Esophagus muscularis mucosa (tissue), 4 donors: ENCODE results near the gene GRID1. TPM values are rescaled to one million over a fixed set of nuclear protein-coding genes. Genes with fewer than 3 reads are reported as not detected.

Experiments used
- DNase-seq: peaks from one replicate; pipeline ENCODE4 v3.0.0-alpha.2; 2017; ENCODE audit errors: extremely low spot score
- H3K27ac ChIP-seq, 4 donors: fragments of 200-600 bp; sonication (generic); replicated peaks in 1 of 4; 1 replicate in 3 of 4; 2 replicates in 1 of 4; pipeline ENCODE4 v1.5.1; 2016 to 2019; ENCODE audit warnings: mild to moderate bottlenecking in 1 of 4
- H3K27me3 ChIP-seq, 4 donors: fragments of 200-600 bp; sonication (generic); one replicate each; pipeline versions ENCODE4 v1.5.1 to v1.6.0; 2016 to 2019
- H3K36me3 ChIP-seq, 4 donors: fragments of 200-600 bp; sonication (generic); one replicate each; pipeline ENCODE4 v1.5.1; 2016 to 2019
- H3K4me1 ChIP-seq, 4 donors: fragments of 200-600 bp; sonication (generic); one replicate each; pipeline ENCODE4 v1.5.1; 2016 to 2019
- H3K4me3 ChIP-seq, 4 donors: fragments of 200-600 bp; sonication (generic); 1 replicate in 2 of 4; 2 replicates in 2 of 4; pipeline ENCODE4 v1.5.1; 2016 to 2019; ENCODE audit warnings: mild to moderate bottlenecking in 4 of 4, moderate library complexity in 1 of 4
- H3K9me3 ChIP-seq, 4 donors: fragments of 200-600 bp; sonication (generic); 1 replicate in 3 of 4; 2 replicates in 1 of 4; pipeline ENCODE4 v1.5.1; 2016 to 2019
- CTCF ChIP-seq, 3 experiments: fragments of 200-600 bp in 2 of 3; fragments of 450-650 bp in 1 of 3; sonication (generic) in 2 of 3; IDR thresholded peaks; one replicate each; pipeline ENCODE4 v1.5.1; 2017 to 2019; ENCODE audit warnings: antibody characterized with exemption in 3 of 3, mild to moderate bottlenecking in 2 of 3, moderate library complexity in 1 of 3
- EP300 ChIP-seq: sonication (generic); formaldehyde crosslinking; IDR thresholded peaks from one replicate; pipeline ENCODE4 v1.6.1; 2017; ENCODE audit warnings: antibody characterized with exemption
- POLR2A ChIP-seq: fragments of 450-650 bp; IDR thresholded peaks from one replicate; pipeline ENCODE4 v1.6.1; 2017; ENCODE audit warnings: antibody characterized with exemption, moderate library complexity, mild to moderate bottlenecking, low read depth
- POLR2AphosphoS5 ChIP-seq, 2 donors: sonication (generic); formaldehyde crosslinking; IDR thresholded peaks; one replicate each; pipeline ENCODE4 v1.6.1; 2017; ENCODE audit warnings: antibody characterized with exemption in 2 of 2
- WGBS: methylation state at CpG from one replicate; pipeline ENCODE4 v1.1.5; 2018; 5-methylcytosine and 5-hydroxymethylcytosine counted together
- intact Hi-C: fragments of 100-400 bp; cut with DNase I; formaldehyde crosslinking; loops from one replicate; pipeline ENCODE4 v1.15.1; 2023
- total RNA-seq, 4 donors: library from RNA; depleted of rRNA; stranded (reverse); fragments of >200 nt; gene quantifications; one replicate each; pipeline versions ENCODE4 v1.1.0 to v1.2.1, GENCODE V29; 2016

The GRID1 gene
- total RNA-seq, 4 donors from 2014 or later: under 0.01 to 1.3 (median 1.1) TPM

DNA sequence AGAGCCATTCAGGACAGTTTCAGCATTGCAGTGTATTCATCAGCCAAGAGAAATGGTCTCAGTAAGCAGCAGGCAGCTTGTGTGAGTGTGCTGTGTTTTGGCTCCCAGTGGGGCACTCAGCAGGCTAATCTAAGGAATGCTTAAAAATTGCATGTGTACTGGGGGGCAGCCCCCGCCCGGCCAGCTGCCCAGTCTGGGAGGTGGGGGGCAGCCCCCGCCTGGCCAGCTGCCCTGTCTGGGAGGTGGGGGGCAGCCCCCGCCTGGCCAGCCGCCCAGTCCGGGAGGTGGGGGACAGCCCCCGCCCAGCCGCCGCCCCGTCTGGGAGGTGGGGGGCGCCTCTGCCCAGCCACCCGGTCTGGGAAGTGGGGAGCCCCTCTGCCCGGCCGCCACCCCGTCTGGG lies 116.2 kb downstream of the GRID1 start:
- WGBS: 100% methylated on average over 3 of the region's 15 CpGs
- Histone ChIP-seq H3K36me3 (no peaks in the 10 kb centered on the region), H3K4me1 (no peaks in the 10 kb centered on the region), H3K27me3 (no peaks in the 10 kb centered on the region), H3K4me3 (no peak overlapping the region), H3K27ac (no peak overlapping the region), H3K9me3 (no peaks in the 10 kb centered on the region)
- no peak for DNase-seq
- intact Hi-C loops: no loop called here
- TF ChIP-seq POLR2AphosphoS5 (IDR thresholded peaks at IDR 0.05) (no peak), CTCF (IDR thresholded peaks at IDR 0.05) (no peak), EP300 (no peak), POLR2A (no peak)

DNA sequence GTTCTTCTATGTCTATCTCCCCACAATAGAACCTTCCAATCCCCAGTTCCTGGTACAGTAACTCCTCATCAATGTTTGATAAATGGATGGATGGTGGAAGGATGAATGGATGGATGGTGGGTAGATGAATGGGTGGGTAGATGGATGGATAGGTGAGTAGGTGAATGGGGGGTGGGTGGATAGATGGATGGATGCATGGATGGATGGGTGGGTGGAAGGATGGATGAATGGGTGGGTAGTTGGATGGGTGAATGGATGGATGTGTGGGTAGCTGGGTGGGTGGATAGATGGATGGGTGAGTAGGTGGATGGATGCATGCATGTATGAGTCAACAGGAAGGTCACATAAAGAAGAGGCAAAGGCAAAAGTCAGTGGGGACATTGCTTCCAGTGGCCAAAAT lies 116.8 kb downstream of the GRID1 start:
- Histone ChIP-seq H3K9me3 (no peaks in the 10 kb centered on the region), H3K27ac (no peak overlapping the region), H3K36me3 (no peaks in the 10 kb centered on the region), H3K27me3 (no peaks in the 10 kb centered on the region), H3K4me3 (no peak overlapping the region), H3K4me1 (no peaks in the 10 kb centered on the region)
- intact Hi-C loops: no loop called here
- TF ChIP-seq POLR2AphosphoS5 (IDR thresholded peaks at IDR 0.05) (no peak), CTCF (IDR thresholded peaks at IDR 0.05) (no peak), POLR2A (no peak), EP300 (no peak)
- no peak for DNase-seq

GRCh38 chr10:86248062-86248461 lies 118.5 kb downstream of the GRID1 start:
- H3K9me3 ChIP-seq: no peaks in the 10 kb centered on the region
- no peaks in the 10 kb centered on the region for H3K4me1 ChIP-seq
- no peak for DNase-seq
- no peaks in the 10 kb centered on the region for H3K36me3 ChIP-seq
- H3K27ac ChIP-seq: no peak overlapping the region
- TF ChIP-seq EP300 (no peak), CTCF (IDR thresholded peaks at IDR 0.05) (no peak), POLR2AphosphoS5 (IDR thresholded peaks at IDR 0.05) (no peak), POLR2A (no peak)
- no peaks in the 10 kb centered on the region for H3K27me3 ChIP-seq
- WGBS: 100% methylated on average over 1 of the region's 5 CpGs
- intact Hi-C loops: no loop called here
- no peak overlapping the region for H3K4me3 ChIP-seq

DNA sequence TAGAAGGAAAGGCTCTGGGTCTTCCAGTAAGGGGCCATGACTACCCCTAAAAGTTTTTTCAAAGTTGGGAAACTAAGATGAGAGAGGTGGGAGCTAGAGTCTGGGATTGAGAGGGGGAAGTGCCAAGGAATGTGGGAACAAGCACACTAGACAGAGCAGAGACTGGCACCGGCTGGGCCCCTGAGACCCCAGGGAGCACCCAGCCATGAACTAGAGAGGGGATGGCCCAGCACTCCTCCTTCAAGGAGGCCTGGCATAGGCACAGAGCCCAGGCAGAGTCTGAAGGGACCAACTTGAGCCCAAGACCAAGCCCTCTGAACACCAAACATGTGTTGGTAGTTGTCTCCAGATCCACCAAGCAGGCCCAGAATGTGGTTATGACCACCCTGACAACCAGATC lies 119.0 kb downstream of the GRID1 start:
- no peak overlapping the region for H3K27ac ChIP-seq
- H3K27me3 ChIP-seq: no peaks in the 10 kb centered on the region
- H3K4me3 ChIP-seq: no peak overlapping the region
- H3K4me1 ChIP-seq: no peaks in the 10 kb centered on the region
- intact Hi-C loops: no loop called here
- DNase-seq: no peak
- WGBS: 100% methylated on average over 1 of the region's 1 CpG
- no peaks in the 10 kb centered on the region for H3K9me3 ChIP-seq
- H3K36me3 ChIP-seq: no peaks in the 10 kb centered on the region
- TF ChIP-seq POLR2AphosphoS5 (IDR thresholded peaks at IDR 0.05): no peak
- no peak for TF ChIP-seq EP300
- no peak for TF ChIP-seq POLR2A
- TF ChIP-seq CTCF (IDR thresholded peaks at IDR 0.05): no peak

- 89% methylated on average over 1 of the region's 1 CpG for WGBS
- H3K9me3 ChIP-seq: no peaks in the 10 kb centered on the region
Measured at GRCh38 chr10:86247073-86247472, 119.5 kb downstream of the GRID1 start.

More at GRCh38 chr10:86247073-86247472, 119.5 kb downstream of the GRID1 start:
- no peak overlapping the region for H3K4me3 ChIP-seq
- H3K36me3 ChIP-seq: no peaks in the 10 kb centered on the region
- H3K27ac ChIP-seq: no peak overlapping the region
- no peaks in the 10 kb centered on the region for H3K4me1 ChIP-seq
- TF ChIP-seq POLR2AphosphoS5 (IDR thresholded peaks at IDR 0.05) (no peak), POLR2A (no peak), EP300 (no peak), CTCF (IDR thresholded peaks at IDR 0.05) (no peak)
- intact Hi-C loops: no loop called here
- DNase-seq: no peak
- H3K27me3 ChIP-seq: no peaks in the 10 kb centered on the region
